ENCODE data around the gene ALPK3.
A peak's percentile ranks its signal among the peaks of the same experiment; 100 is the strongest.

The ALPK3 gene

GRCh38 chr15:84910928-84911623 lies 93.9 kb downstream of the ALPK3 start:
- no peak overlapping the region for H3K4me3 ChIP-seq (ENCODE audit: low read length)
- H3K36me3 ChIP-seq (replicated peaks; ENCODE audit: low read depth, low read length) = peaks cover 3% of the 10 kb centered on the region
- H3K9me3 ChIP-seq (ENCODE audit: insufficient read depth, low read length) = no peaks in the 10 kb centered on the region
- no peaks in the 10 kb centered on the region for H3K27me3 ChIP-seq (ENCODE audit: low read depth, low read length)
- TF ChIP-seq EZH2phosphoT487 (IDR thresholded peaks at IDR 0.05; ENCODE audit: low read depth) = no peak
- TF ChIP-seq, protein P1, sequence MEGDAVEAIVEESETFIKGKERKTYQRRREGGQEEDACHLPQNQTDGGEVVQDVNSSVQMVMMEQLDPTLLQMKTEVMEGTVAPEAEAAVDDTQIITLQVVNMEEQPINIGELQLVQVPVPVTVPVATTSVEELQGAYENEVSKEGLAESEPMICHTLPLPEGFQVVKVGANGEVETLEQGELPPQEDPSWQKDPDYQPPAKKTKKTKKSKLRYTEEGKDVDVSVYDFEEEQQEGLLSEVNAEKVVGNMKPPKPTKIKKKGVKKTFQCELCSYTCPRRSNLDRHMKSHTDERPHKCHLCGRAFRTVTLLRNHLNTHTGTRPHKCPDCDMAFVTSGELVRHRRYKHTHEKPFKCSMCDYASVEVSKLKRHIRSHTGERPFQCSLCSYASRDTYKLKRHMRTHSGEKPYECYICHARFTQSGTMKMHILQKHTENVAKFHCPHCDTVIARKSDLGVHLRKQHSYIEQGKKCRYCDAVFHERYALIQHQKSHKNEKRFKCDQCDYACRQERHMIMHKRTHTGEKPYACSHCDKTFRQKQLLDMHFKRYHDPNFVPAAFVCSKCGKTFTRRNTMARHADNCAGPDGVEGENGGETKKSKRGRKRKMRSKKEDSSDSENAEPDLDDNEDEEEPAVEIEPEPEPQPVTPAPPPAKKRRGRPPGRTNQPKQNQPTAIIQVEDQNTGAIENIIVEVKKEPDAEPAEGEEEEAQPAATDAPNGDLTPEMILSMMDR (IDR thresholded peaks at IDR 0.05; ENCODE audit: low read depth, low read length) = no peak
- no peaks in the 10 kb centered on the region for H4K20me1 ChIP-seq (ENCODE audit: insufficient read depth, low read length)
- H3K27ac ChIP-seq (ENCODE audit: low read length) = no peak overlapping the region
- no peak overlapping the region for H3K4me2 ChIP-seq (ENCODE audit: low read length)
- no peak overlapping the region for H3K9ac ChIP-seq (ENCODE audit: low read length)
- H3K4me1 ChIP-seq (ENCODE audit: low read length) = peaks cover 32% of the 10 kb centered on the region
- no peaks in the 10 kb centered on the region for H3K79me2 ChIP-seq (ENCODE audit: low read length)
- no peak overlapping the region for H2AFZ ChIP-seq (ENCODE audit: low read depth, low read length)

DNA sequence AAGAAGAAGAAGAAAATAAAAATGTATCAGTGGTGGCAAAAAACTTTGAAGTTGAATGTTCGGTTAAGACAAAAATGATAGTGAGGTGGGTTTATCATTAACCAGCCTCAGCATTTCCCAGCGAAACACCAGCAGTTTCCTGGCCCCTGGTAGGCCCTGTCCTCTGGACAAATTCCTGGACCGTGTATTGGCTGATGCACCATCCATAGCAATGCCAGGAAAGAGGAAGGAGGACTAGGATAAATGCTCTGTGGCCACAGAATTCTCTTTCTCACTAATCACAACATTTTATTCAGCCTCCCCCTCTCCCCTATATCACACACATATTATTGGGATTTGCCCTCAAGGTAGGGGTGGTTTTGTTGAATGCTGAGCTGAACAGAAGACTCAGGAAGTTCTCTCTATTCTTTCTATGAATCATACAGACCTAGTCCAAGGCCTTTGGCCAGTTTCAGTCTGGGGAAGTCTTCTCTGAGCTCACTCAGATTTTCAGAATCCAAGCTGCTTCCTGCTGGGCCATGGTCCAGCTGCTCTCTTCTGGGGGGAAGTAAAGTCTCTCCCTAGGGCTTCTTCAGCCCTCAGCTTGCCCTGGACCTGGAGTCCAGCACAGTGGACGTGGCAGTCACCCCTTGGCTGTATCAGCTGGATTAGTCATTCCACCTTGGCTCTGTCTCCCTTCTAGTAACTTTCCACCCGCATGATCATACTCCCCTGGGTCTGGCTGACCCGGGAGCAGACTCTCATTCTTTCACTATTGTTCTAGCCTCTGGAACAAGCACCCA lies 94.9 kb downstream of the ALPK3 start:
- no peak for TF ChIP-seq EZH2phosphoT487 (IDR thresholded peaks at IDR 0.05; ENCODE audit: low read depth)
- TF ChIP-seq, protein P1 (IDR thresholded peaks at IDR 0.05; ENCODE audit: low read depth, low read length) = no peak
- H3K27ac ChIP-seq (ENCODE audit: low read length) = no peak overlapping the region
- H3K36me3 ChIP-seq (replicated peaks; ENCODE audit: low read depth, low read length) = peaks cover 3% of the 10 kb centered on the region
- H3K4me2 ChIP-seq (ENCODE audit: low read length) = peak overlapping the region; percentile 15; the same call in 1 of the 2 replicates
- no peaks in the 10 kb centered on the region for H4K20me1 ChIP-seq (ENCODE audit: insufficient read depth, low read length)
- no peaks in the 10 kb centered on the region for H3K27me3 ChIP-seq (ENCODE audit: low read depth, low read length)
- peak overlapping the region; percentile 49 for H2AFZ ChIP-seq (ENCODE audit: low read depth, low read length)
- H3K4me1 ChIP-seq (ENCODE audit: low read length) = peaks cover 39% of the 10 kb centered on the region
- H3K79me2 ChIP-seq (ENCODE audit: low read length) = no peaks in the 10 kb centered on the region
- no peak overlapping the region for H3K4me3 ChIP-seq (ENCODE audit: low read length)
- no peaks in the 10 kb centered on the region for H3K9me3 ChIP-seq (ENCODE audit: insufficient read depth, low read length)
- no peak overlapping the region for H3K9ac ChIP-seq (ENCODE audit: low read length)

DNA sequence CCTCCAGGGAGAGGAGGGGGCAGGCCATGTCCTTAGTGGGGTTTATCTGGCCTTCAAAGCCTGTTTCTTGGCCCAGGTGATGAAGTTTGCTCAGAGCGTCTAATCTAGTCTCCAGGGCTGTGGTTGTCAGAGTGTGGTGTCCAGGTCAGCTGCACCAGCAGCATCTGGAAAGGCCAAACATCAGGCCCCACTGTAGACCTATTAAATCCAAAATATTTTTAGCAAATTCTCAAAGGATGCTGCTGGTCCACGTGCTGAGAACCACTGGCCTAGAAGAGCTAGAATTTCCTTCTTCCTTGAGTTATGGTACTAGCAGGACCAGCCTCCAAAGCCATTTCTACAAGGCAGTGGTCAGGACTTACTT lies 96.2 kb downstream of the ALPK3 start:
- TF ChIP-seq, protein P1 (IDR thresholded peaks at IDR 0.05; ENCODE audit: low read depth, low read length) = no peak
- TF ChIP-seq EZH2phosphoT487 (IDR thresholded peaks at IDR 0.05; ENCODE audit: low read depth) = no peak
- Histone ChIP-seq H4K20me1 (ENCODE audit: insufficient read depth, low read length) (no peaks in the 10 kb centered on the region), H2AFZ (ENCODE audit: low read depth, low read length) (no peak overlapping the region), H3K4me3 (ENCODE audit: low read length) (no peak overlapping the region), H3K27me3 (ENCODE audit: low read depth, low read length) (no peaks in the 10 kb centered on the region), H3K4me1 (ENCODE audit: low read length) (peaks cover 47% of the 10 kb centered on the region), H3K36me3 (replicated peaks; ENCODE audit: low read depth, low read length) (peaks cover 3% of the 10 kb centered on the region), H3K9ac (ENCODE audit: low read length) (no peak overlapping the region), H3K27ac (ENCODE audit: low read length) (no peak overlapping the region), H3K4me2 (ENCODE audit: low read length) (no peak overlapping the region), H3K9me3 (ENCODE audit: insufficient read depth, low read length) (no peaks in the 10 kb centered on the region), H3K79me2 (ENCODE audit: low read length) (no peaks in the 10 kb centered on the region)

DNA sequence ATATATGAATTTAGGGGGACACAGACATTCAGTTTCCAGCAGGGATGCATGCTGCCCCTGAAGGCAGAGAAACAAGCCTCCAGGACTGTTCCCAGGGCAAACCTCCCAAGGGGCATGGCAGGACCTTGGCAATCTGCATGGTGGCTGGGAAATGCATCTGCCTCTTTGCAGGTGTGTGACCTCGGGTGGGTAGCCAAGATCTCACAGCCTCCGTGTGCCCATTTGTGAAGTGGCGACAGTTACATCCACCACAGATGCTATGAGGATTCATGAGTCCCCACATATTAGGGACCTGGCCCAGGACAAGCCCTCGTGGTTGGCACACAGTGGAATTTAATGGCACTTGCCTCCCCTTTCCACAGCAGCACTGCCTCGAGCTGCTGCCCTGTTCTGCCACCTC lies 97.2 kb downstream of the ALPK3 start:
- Histone ChIP-seq H3K27me3 (ENCODE audit: low read depth, low read length) (no peaks in the 10 kb centered on the region), H3K4me2 (ENCODE audit: low read length) (peak overlapping the region; percentile 84), H2AFZ (ENCODE audit: low read depth, low read length) (0 out of 2 replicates have a peak overlapping the region, but pooled peaks have one; percentile 30), H3K4me1 (ENCODE audit: low read length) (peaks cover 47% of the 10 kb centered on the region), H3K27ac (ENCODE audit: low read length) (peak overlapping the region; percentile 83), H3K9ac (ENCODE audit: low read length) (peak overlapping the region; percentile 49), H3K79me2 (ENCODE audit: low read length) (no peaks in the 10 kb centered on the region), H3K9me3 (ENCODE audit: insufficient read depth, low read length) (no peaks in the 10 kb centered on the region), H3K36me3 (replicated peaks; ENCODE audit: low read depth, low read length) (peaks cover 3% of the 10 kb centered on the region), H4K20me1 (ENCODE audit: insufficient read depth, low read length) (no peaks in the 10 kb centered on the region), H3K4me3 (ENCODE audit: low read length) (peak overlapping the region; percentile 56)
- TF ChIP-seq, protein P1 (IDR thresholded peaks at IDR 0.05; ENCODE audit: low read depth, low read length) = no peak
- no peak for TF ChIP-seq EZH2phosphoT487 (IDR thresholded peaks at IDR 0.05; ENCODE audit: low read depth)
